Measurements from ENCODE around the gene SLC25A31.

The SLC25A31 gene

GRCh38 chr4:127777487-127777886 lies 47.3 kb downstream of the SLC25A31 start:
- no peak for DNase-seq (ENCODE audit: low spot score)

GRCh38 chr4:127778102-127778501 lies 47.9 kb downstream of the SLC25A31 start:
- no peak for DNase-seq (ENCODE audit: low spot score)

- DNase-seq (ENCODE audit: low spot score): peak; percentile 13
These were observed 50.4 kb downstream of the SLC25A31 start for GRCh38 chr4:127780598-127780997.

- peak; percentile 9 for DNase-seq (ENCODE audit: low spot score)
These were observed 51.3 kb downstream of the SLC25A31 start for GRCh38 chr4:127781300-127782024.

- DNase-seq (ENCODE audit: low spot score): peak; percentile 98
These were observed 51.8 kb downstream of the SLC25A31 start for GRCh38 chr4:127782025-127782274.

- DNase-seq (ENCODE audit: low spot score): peak; percentile 77
These were observed 52.2 kb downstream of the SLC25A31 start, which contains the start of gene HSPA4L for GRCh38 chr4:127782275-127783025. TSS of gene HSPA4L (plus strand) at chr4:127782322. CDS start at chr4:127782551, 229 bp downstream.

- DNase-seq (ENCODE audit: low spot score): peak; percentile 62
These were observed 53.0 kb downstream of the SLC25A31 start for GRCh38 chr4:127783026-127783769.

GRCh38 chr4:127783955-127784770 lies 54.0 kb downstream of the SLC25A31 start:
- no peak for DNase-seq (ENCODE audit: low spot score)

- peak; percentile 22 for DNase-seq (ENCODE audit: low spot score)
These were observed 58.3 kb downstream of the SLC25A31 start for GRCh38 chr4:127788517-127788916.

GRCh38 chr4:127791391-127791790 lies 61.2 kb downstream of the SLC25A31 start:
- DNase-seq (ENCODE audit: low spot score): no peak

- DNase-seq (ENCODE audit: low spot score): no peak
These were observed 63.3 kb downstream of the SLC25A31 start for GRCh38 chr4:127793528-127793927.

GRCh38 chr4:127799711-127800110 lies 69.5 kb downstream of the SLC25A31 start:
- no peak for DNase-seq (ENCODE audit: low spot score)

- peak; percentile 24 for DNase-seq (ENCODE audit: low spot score)
These were observed 79.1 kb downstream of the SLC25A31 start for GRCh38 chr4:127809173-127809800.

- no peak for DNase-seq (ENCODE audit: low spot score)
These were observed 80.4 kb downstream of the SLC25A31 start for GRCh38 chr4:127810551-127810950.

GRCh38 chr4:127822430-127822829 lies 92.2 kb downstream of the SLC25A31 start:
- no peak for DNase-seq (ENCODE audit: low spot score)
